ENCODE results near the gene NYAP1.
"Not testable (repeated sequence)": the region's sequence is repeated elsewhere in the genome, so short reads cannot be mapped to it uniquely, and the experiment has no call there.

The NYAP1 gene

GRCh38 chr7:100520138-100520537, 36.4 kb downstream of the NYAP1 start:
- no peak for TF ChIP-seq CTCF (IDR thresholded peaks at IDR 0.05; ENCODE audit: borderline replicate concordance, insufficient read depth, low read depth, low read length)
- no peak overlapping the region for H3K4me3 ChIP-seq (ENCODE audit: low read depth, low read length)

GRCh38 chr7:100521076-100521475, 37.3 kb downstream of the NYAP1 start:
- no peak overlapping the region for H3K4me3 ChIP-seq (ENCODE audit: low read depth, low read length)
- no peak for TF ChIP-seq CTCF (IDR thresholded peaks at IDR 0.05; ENCODE audit: borderline replicate concordance, insufficient read depth, low read depth, low read length)

GRCh38 chr7:100521909-100522593, 38.3 kb downstream of the NYAP1 start:
- not testable (repeated sequence) for H3K4me3 ChIP-seq (ENCODE audit: low read depth, low read length)

GRCh38 chr7:100523192-100523591, 39.5 kb downstream of the NYAP1 start:
- not testable (repeated sequence) for H3K4me3 ChIP-seq (ENCODE audit: low read depth, low read length)

GRCh38 chr7:100528108-100528866, 44.6 kb downstream of the NYAP1 start:
- not testable (repeated sequence) for H3K4me3 ChIP-seq (ENCODE audit: low read depth, low read length)

- no peak for TF ChIP-seq CTCF (IDR thresholded peaks at IDR 0.05; ENCODE audit: borderline replicate concordance, insufficient read depth, low read depth, low read length)
- no peak overlapping the region for H3K4me3 ChIP-seq (ENCODE audit: low read depth, low read length)
These were observed 48.7 kb downstream of the NYAP1 start for GRCh38 chr7:100532165-100533022.

- not testable (repeated sequence) for H3K4me3 ChIP-seq (ENCODE audit: low read depth, low read length)
These were observed 52.3 kb downstream of the NYAP1 start for GRCh38 chr7:100535982-100536381.

- not testable (repeated sequence) for H3K4me3 ChIP-seq (ENCODE audit: low read depth, low read length)
These were observed 53.0 kb downstream of the NYAP1 start for GRCh38 chr7:100536695-100537094.

- H3K4me3 ChIP-seq (ENCODE audit: low read depth, low read length), result peak overlapping the region; percentile 38
- no peak for TF ChIP-seq CTCF (IDR thresholded peaks at IDR 0.05; ENCODE audit: borderline replicate concordance, insufficient read depth, low read depth, low read length)
These were observed 54.6 kb downstream of the NYAP1 start for GRCh38 chr7:100538348-100538653.

Data from GM12875 (cell line).